Neuronal stem cell (in vitro differentiated cells): ENCODE data around the gene CCDC34.

ENCODE experiments used
- DNase-seq: peaks from one replicate; pipeline ENCODE4 v3.0.0-alpha.2; 2013; ENCODE audit warnings: low spot score
- H2AFZ ChIP-seq: one replicate; pipeline ENCODE4 v1.6.1; 2013; ENCODE audit warnings: mild to moderate bottlenecking, low read length, inconsistent platforms
- H2AK5ac ChIP-seq: 2 replicates; pipeline ENCODE4 v1.6.1; 2013; ENCODE audit warnings: low read depth, mild to moderate bottlenecking, inconsistent platforms, low read length, moderate library complexity, mixed read lengths
- H2BK120ac ChIP-seq: 2 replicates; pipeline ENCODE4 v1.6.1; 2013; ENCODE audit warnings: low read depth, mild to moderate bottlenecking, inconsistent platforms, low read length, moderate library complexity, mixed read lengths
- H2BK12ac ChIP-seq: one replicate; pipeline ENCODE4 v1.6.1; 2013; ENCODE audit warnings: low read length, inconsistent platforms
- H2BK15ac ChIP-seq: 2 replicates; pipeline ENCODE4 v1.6.1; 2013; ENCODE audit warnings: mild to moderate bottlenecking, low read length, inconsistent platforms, mixed read lengths
- H2BK5ac ChIP-seq: one replicate; pipeline ENCODE4 v1.6.1; 2013; ENCODE audit warnings: inconsistent platforms, mild to moderate bottlenecking, low read length, moderate library complexity
- H3K14ac ChIP-seq: one replicate; pipeline ENCODE4 v1.6.1; 2013; ENCODE audit warnings: low read length, inconsistent platforms
- H3K18ac ChIP-seq: 2 replicates; pipeline ENCODE4 v1.6.1; 2013; ENCODE audit warnings: low read length, inconsistent platforms
- H3K23ac ChIP-seq: 2 replicates; pipeline ENCODE4 v1.6.1; 2013; ENCODE audit warnings: low read depth, mild to moderate bottlenecking, mixed read lengths, low read length, inconsistent platforms; ENCODE audit not compliant: poor library complexity
- H3K27ac ChIP-seq: replicated peaks from 3 replicates; pipeline ENCODE4 v1.5.1; 2013; ENCODE audit warnings: low read length, inconsistent platforms
- H3K27me3 ChIP-seq, 3 experiments: 2 replicates each; pipeline ENCODE4 v1.6.1; 2013; ENCODE audit warnings: low read length in 3 of 3, mild to moderate bottlenecking in 2 of 3, inconsistent platforms in 1 of 3, low read depth in 1 of 3, mixed read lengths in 1 of 3, moderate library complexity in 1 of 3; ENCODE audit not compliant: control insufficient read depth in 3 of 3, insufficient read depth in 3 of 3
- H3K36me3 ChIP-seq, 2 donors: replicated peaks in 1 of 2; 2 replicates each; pipeline ENCODE4 v1.6.1; 2013; ENCODE audit warnings: low read length in 2 of 2; ENCODE audit not compliant: control insufficient read depth in 2 of 2, insufficient read depth in 2 of 2
- H3K4ac ChIP-seq: 2 replicates; pipeline ENCODE4 v1.6.1; 2013; ENCODE audit warnings: inconsistent platforms, mild to moderate bottlenecking, low read length, moderate library complexity
- H3K4me1 ChIP-seq, 2 donors: 1 replicate in 1 of 2; 2 replicates in 1 of 2; pipeline ENCODE4 v1.6.1; 2013; ENCODE audit warnings: low read length in 2 of 2, low read depth in 1 of 2; ENCODE audit not compliant: control insufficient read depth in 2 of 2, insufficient read depth in 1 of 2
- H3K4me2 ChIP-seq: one replicate; pipeline ENCODE4 v1.6.1; 2013; ENCODE audit warnings: mild to moderate bottlenecking, low read length, inconsistent platforms; ENCODE audit not compliant: insufficient read depth, poor library complexity, severe bottlenecking
- H3K4me3 ChIP-seq, 2 donors: 2 replicates each; pipeline ENCODE4 v1.5.1; 2013; ENCODE audit warnings: low read length in 2 of 2, mild to moderate bottlenecking in 2 of 2, inconsistent platforms in 1 of 2, moderate library complexity in 1 of 2
- H3K79me1 ChIP-seq: one replicate; pipeline ENCODE4 v1.6.1; 2013; ENCODE audit warnings: low read depth, mild to moderate bottlenecking, inconsistent platforms, low read length, moderate library complexity
- H3K9ac ChIP-seq: one replicate; pipeline ENCODE4 v1.6.1; 2013; ENCODE audit warnings: mild to moderate bottlenecking, low read depth, low read length, inconsistent platforms; ENCODE audit not compliant: poor library complexity
- H3K9me3 ChIP-seq, 2 donors: replicated peaks in 1 of 2; 2 replicates each; pipeline versions ENCODE3 to v1.6.1; 2013; ENCODE audit warnings: low read length in 2 of 2, mild to moderate bottlenecking in 2 of 2, inconsistent platforms in 1 of 2, low read depth in 1 of 2, mixed read lengths in 1 of 2, moderate library complexity in 1 of 2; ENCODE audit not compliant: control insufficient read depth in 2 of 2, insufficient read depth in 1 of 2
- H4K8ac ChIP-seq: one replicate; pipeline ENCODE4 v1.6.1; 2013; ENCODE audit warnings: low read depth, mild to moderate bottlenecking, inconsistent platforms, low read length, moderate library complexity
- H4K91ac ChIP-seq: one replicate; pipeline ENCODE4 v1.6.1; 2013; ENCODE audit warnings: low read length, low read depth, mild to moderate bottlenecking, inconsistent platforms; ENCODE audit not compliant: poor library complexity
- WGBS, 2 donors: extraction: QIAGEN DNeasy Blood & Tissue Kit; methylation state at CpG; one replicate each; pipeline ENCODE4 v1.1.7; 2013; ENCODE audit warnings: missing lambda C conversion rate in 2 of 2, mixed read lengths in 1 of 2; ENCODE audit not compliant: insufficient read length in 2 of 2, insufficient replicate concordance in 1 of 2; ENCODE audit errors: extremely low coverage in 2 of 2; 5-methylcytosine and 5-hydroxymethylcytosine counted together

CCDC34 gene

GRCh38 chr11:27313157-27313821 is 49.7 kb downstream of the CCDC34 start:
- no peak overlapping the region for H3K18ac ChIP-seq
- H2BK12ac ChIP-seq, result no peak overlapping the region
- no peaks in the 10 kb centered on the region for H3K27me3 ChIP-seq
- H3K36me3 ChIP-seq, result no peaks in the 10 kb centered on the region
- no peaks in the 10 kb centered on the region for H3K79me1 ChIP-seq
- H2BK15ac ChIP-seq, result no peak overlapping the region
- H3K9ac ChIP-seq, result no peak overlapping the region
- no peak overlapping the region for H2BK5ac ChIP-seq
- no peak overlapping the region for H3K4me2 ChIP-seq
- no peak overlapping the region for H4K8ac ChIP-seq
- no peak overlapping the region for H3K27ac ChIP-seq
- H2BK120ac ChIP-seq, result no peak overlapping the region
- no peak overlapping the region for H2AK5ac ChIP-seq
- H3K4ac ChIP-seq, result no peak overlapping the region
- DNase-seq, result no peak
- H2AFZ ChIP-seq, result no peak overlapping the region
- H4K91ac ChIP-seq, result no peak overlapping the region
- no peak overlapping the region for H3K14ac ChIP-seq
- no peaks in the 10 kb centered on the region for H3K9me3 ChIP-seq
- no peak overlapping the region for H3K4me3 ChIP-seq
- no peaks in the 10 kb centered on the region for H3K4me1 ChIP-seq
- no CpG with 5 or more reads among the region's 2 CpGs for WGBS, 2 donors
- H3K23ac ChIP-seq, result no peak overlapping the region

- Histone ChIP-seq H3K9me3 (no peaks in the 10 kb centered on the region), H3K9ac (no peak overlapping the region), H3K4ac (no peak overlapping the region), H2BK15ac (no peak overlapping the region), H3K27ac (no peak overlapping the region), H3K14ac (no peak overlapping the region), H3K18ac (no peak overlapping the region), H3K23ac (no peak overlapping the region), H4K8ac (no peak overlapping the region), H3K79me1 (no peaks in the 10 kb centered on the region), H3K36me3 (no peaks in the 10 kb centered on the region), H2BK5ac (no peak overlapping the region), H3K4me1 (no peaks in the 10 kb centered on the region), H2AFZ (no peak overlapping the region), H3K4me3 (no peak overlapping the region), H4K91ac (no peak overlapping the region), H3K4me2 (no peak overlapping the region), H3K27me3 (no peaks in the 10 kb centered on the region), H2AK5ac (no peak overlapping the region), H2BK120ac (no peak overlapping the region), H2BK12ac (no peak overlapping the region)
- DNase-seq, result no peak
- no CpG with 5 or more reads among the region's 2 CpGs for WGBS, 2 donors
Measured at GRCh38 chr11:27312110-27312509, 50.9 kb downstream of the CCDC34 start.

- H4K8ac ChIP-seq, result no peak overlapping the region
Measured at GRCh38 chr11:27310707-27311106, 52.3 kb downstream of the CCDC34 start.

GRCh38 chr11:27310182-27310581 is 52.8 kb downstream of the CCDC34 start:
- H3K4me3 ChIP-seq, result no peak overlapping the region
- H3K14ac ChIP-seq, result no peak overlapping the region
- H3K4me2 ChIP-seq, result no peak overlapping the region
- H3K9ac ChIP-seq, result no peak overlapping the region
- no peak overlapping the region for H2BK120ac ChIP-seq
- no peak overlapping the region for H3K27ac ChIP-seq
- H3K23ac ChIP-seq, result no peak overlapping the region
- H3K36me3 ChIP-seq, result no peaks in the 10 kb centered on the region
- no peaks in the 10 kb centered on the region for H3K79me1 ChIP-seq
- H3K27me3 ChIP-seq, result no peaks in the 10 kb centered on the region
- H3K4ac ChIP-seq, result no peak overlapping the region
- no peak overlapping the region for H2BK5ac ChIP-seq
- H2AFZ ChIP-seq, result no peak overlapping the region
- no peak overlapping the region for H2BK15ac ChIP-seq
- no peak overlapping the region for H3K18ac ChIP-seq
- no peak overlapping the region for H4K91ac ChIP-seq
- DNase-seq, result no peak
- H3K9me3 ChIP-seq, result peaks cover 3 to 7% of the 10 kb centered on the region in 2 donors
- H4K8ac ChIP-seq, result no peak overlapping the region
- H2BK12ac ChIP-seq, result no peak overlapping the region
- H2AK5ac ChIP-seq, result no peak overlapping the region
- no peaks in the 10 kb centered on the region for H3K4me1 ChIP-seq

More at GRCh38 chr11:27310707-27311106, 52.3 kb downstream of the CCDC34 start:
- Histone ChIP-seq H3K4me2 (no peak overlapping the region), H2BK120ac (no peak overlapping the region), H3K9ac (no peak overlapping the region), H3K27me3 (no peaks in the 10 kb centered on the region), H3K18ac (no peak overlapping the region), H4K91ac (no peak overlapping the region), H2BK12ac (no peak overlapping the region), H2AFZ (no peak overlapping the region), H2AK5ac (no peak overlapping the region), H2BK5ac (no peak overlapping the region), H3K27ac (no peak overlapping the region), H3K9me3 (peaks cover 1 to 3% of the 10 kb centered on the region in 2 donors), H2BK15ac (no peak overlapping the region), H3K14ac (no peak overlapping the region), H3K36me3 (no peaks in the 10 kb centered on the region), H3K4me3 (no peak overlapping the region), H3K23ac (no peak overlapping the region), H3K4me1 (no peaks in the 10 kb centered on the region), H3K4ac (no peak overlapping the region), H3K79me1 (no peaks in the 10 kb centered on the region)
- DNase-seq, result no peak
